NCI-H1694 treated with DMSO at 0.1 percent for 48 hours (cell line): ENCODE results near the gene RNPEP.
"Not testable (repeated sequence)": the region's sequence is repeated elsewhere in the genome, so short reads cannot be mapped to it uniquely, and the experiment has no call there.

Experiments
- DNase-seq: peaks from one replicate; lab custom pipeline; 2025; lab: John Stamatoyannopoulos, UW

The RNPEP gene

DNA sequence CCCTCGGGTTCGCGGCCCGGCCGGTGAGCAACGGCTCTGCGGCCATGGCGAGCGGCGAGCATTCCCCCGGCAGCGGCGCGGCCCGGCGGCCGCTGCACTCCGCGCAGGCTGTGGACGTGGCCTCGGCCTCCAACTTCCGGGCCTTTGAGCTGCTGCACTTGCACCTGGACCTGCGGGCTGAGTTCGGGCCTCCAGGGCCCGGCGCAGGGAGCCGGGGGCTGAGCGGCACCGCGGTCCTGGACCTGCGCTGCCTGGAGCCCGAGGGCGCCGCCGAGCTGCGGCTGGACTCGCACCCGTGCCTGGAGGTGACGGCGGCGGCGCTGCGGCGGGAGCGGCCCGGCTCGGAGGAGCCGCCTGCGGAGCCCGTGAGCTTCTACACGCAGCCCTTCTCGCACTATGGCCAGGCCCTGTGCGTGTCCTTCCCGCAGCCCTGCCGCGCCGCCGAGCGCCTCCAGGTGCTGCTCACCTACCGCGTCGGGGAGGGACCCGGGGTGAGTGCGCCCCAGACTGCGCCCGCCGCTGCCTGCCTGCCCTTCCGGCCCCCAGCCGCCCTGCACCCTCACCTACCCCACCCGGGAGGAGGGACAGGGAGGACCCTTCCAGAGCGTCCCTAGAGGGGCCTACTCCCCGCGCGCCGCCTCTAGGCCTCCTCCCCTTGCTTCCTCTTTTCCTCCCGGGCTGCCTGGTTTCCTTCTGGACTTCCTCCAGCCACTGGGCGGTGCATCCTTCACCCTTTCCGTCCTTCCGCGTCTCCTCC is at the start of gene RNPEP:
TSS of gene RNPEP (plus strand) at position 26 of the 757 bp plus-strand sequence. CDS start at position 45, 19 bp downstream.
- DNase-seq: peak; percentile 30

- DNase-seq: no peak
Measured at GRCh38 chr1:201933840-201934430, 48.5 kb upstream of the RNPEP start.

DNA sequence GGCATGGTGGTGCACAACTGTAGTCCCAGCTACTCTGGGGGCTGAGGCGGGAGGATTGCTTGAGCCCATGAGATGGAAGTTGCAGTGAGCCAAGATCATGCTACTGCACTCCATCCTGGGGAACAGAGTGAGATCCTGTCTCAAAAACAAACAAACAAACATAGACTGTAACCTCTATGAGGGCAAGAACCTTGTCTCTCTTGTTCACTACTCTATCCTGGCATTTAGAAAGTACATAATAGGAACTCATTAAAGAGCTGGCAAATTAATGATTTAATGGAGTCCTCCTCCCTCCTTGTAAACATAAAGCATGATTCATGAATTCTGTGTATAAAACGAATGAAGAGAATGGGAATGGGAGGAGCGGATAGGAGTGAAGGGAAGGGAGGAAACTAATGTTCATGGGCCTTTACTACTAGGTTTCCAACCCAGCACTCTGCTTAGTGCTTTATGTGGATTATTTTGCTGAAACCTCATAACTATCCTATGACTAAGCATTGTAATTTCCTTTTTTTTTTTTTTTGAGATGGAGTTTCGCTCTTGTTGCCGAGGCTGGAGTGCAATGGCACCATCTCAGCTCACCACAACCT is 44.7 kb upstream of the RNPEP start:
- DNase-seq: no peak

GRCh38 chr1:201938440-201939035 is 43.9 kb upstream of the RNPEP start:
- DNase-seq: no peak

GRCh38 chr1:201939148-201939547 is 43.3 kb upstream of the RNPEP start:
- no peak for DNase-seq

- DNase-seq: no peak
Measured at GRCh38 chr1:201939574-201939973, 42.9 kb upstream of the RNPEP start.

- not testable (repeated sequence) for DNase-seq
Measured at GRCh38 chr1:201940316-201940715, 42.1 kb upstream of the RNPEP start.

GRCh38 chr1:201941420-201942128 is 40.9 kb upstream of the RNPEP start:
- no peak for DNase-seq

GRCh38 chr1:201942129-201942495 is 40.3 kb upstream of the RNPEP start:
- DNase-seq: no peak

GRCh38 chr1:201944002-201944401 is 38.4 kb upstream of the RNPEP start:
- no peak for DNase-seq

- DNase-seq: no peak
Measured at GRCh38 chr1:201944639-201945038, 37.8 kb upstream of the RNPEP start.

DNA sequence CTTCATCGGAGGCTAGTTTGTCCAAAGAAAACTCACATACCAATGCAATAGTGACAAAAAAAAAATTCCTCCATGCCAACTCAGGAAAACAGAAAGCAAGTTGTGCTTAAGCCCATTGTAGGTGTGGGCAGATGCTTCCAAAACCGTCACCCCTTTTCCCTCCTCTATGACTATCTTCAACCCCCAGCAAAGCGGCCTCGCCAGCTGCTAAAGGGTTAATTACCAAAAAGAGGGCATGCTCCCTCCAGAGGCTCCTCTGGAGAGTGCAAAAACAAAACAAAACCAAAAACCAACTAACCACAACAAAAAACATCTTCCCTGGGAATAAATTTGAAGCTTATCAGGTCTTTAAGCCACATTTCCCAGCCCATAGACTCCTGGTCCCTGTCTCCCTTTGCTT is 37.3 kb upstream of the RNPEP start:
- DNase-seq: no peak

DNA sequence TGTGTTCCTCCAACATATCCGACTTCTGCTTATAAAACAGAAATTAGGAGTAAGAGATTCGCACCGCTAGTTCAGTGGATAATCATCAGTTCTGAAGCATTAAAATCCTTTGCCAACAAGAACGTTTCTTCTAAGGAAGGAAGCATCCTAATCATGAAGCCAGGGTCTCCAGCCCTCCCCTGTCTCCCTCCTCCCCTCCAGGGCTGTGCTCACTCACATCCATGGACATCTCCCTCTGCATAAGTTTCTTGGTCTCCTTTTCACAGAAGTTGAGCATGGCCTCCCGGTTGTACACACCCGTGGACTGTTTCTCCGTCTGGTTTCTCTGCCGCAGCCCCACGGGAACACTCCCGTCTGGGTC is 36.6 kb upstream of the RNPEP start:
- DNase-seq: no peak

DNA sequence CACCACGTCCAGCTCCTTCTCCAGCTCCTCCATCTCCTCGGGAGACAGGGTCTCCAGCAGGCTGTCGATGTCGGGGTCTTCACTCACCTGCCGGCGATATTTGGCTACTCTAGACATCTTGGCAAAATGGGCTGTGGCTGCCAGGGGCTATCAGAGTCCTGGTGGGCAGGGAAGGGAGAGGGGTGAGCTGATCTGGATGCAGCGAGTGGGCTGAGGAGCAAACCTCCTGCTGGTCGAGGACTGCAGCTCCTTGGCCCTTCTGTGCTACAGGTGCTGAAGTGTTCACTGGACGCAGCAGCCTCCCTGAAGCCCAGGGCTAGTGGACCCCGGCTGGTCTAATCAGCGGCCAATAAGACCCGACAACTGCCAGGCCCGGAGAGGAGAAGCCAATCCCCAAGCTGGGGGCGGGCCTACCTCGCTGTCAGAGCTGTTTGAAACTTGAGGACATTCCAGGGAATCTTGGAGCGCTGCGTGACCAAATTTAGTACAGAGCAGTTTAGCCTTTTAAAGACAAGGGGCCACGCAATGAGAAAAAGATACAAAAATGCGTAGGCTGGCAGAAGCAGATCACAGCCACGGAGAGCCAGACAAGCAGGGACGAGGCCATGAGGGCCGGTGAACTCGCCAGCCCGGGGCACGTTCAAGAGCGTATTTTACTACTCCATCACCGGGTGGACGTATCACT is 36.1 kb upstream of the RNPEP start, which contains the start of gene LMOD1:
TSS of gene LMOD1 (minus strand) at position 325 of the 685 bp plus-strand sequence. CDS start at position 117, 208 bp downstream.
- no peak for DNase-seq

DNA sequence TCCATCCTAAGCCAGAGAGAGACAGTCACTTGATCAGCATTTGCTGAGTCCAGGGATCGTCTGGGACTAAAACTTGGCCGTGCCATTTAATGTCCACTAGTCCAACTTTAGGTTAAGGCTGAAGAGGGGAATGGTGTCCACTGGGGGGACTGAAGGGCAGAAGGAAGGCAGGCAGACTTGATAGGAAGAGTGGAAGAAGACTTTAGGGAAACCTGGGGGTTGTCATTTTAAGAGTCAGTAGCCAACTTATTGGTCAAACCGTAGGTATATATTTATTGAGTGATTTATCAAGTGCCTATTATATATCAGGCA is 34.8 kb upstream of the RNPEP start:
- DNase-seq: no peak

- no peak for DNase-seq
Measured at GRCh38 chr1:201949491-201949890, 33.0 kb upstream of the RNPEP start.

DNA sequence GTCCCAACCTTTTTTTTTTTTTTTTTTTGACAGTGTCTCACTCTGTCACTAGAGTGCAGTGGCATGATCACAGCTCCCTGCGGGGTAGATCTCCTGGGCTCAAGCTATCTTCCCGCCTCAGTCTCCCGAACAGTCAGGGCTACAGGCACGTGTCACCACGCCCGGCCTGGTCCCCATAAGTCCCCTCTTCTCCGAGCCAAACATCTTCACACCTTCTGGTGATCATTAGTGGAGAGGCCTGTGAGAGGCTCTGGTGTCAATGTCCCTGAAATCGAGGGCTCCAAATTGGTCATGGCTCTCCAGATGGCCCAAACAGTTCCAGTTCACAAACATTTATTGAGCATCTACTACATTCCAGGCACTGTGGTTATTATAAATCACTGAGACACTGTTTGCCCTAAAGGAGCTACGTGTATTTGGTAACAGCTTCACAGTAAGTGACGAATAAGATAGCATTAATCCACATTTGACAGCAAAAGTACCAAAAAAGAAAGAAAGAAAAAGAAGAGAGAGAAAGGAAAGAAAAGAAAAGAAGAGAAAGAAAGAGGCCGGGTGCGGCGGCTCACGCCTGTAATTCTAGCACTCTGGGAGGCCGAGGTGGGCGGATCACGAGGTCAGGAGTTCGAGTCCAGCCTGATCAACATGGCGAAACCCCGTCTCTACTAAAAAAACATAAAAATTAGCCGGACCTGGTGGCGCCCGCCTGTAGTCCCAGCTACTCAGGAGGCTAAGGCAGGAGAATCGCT is 28.0 kb upstream of the RNPEP start:
- no peak for DNase-seq

- peak; percentile 94 for DNase-seq
Measured at GRCh38 chr1:201955009-201955728, 27.3 kb upstream of the RNPEP start, which contains the start of gene TIMM17A. Gene TIMM17A (plus strand): TSS chr1:201955503. CDS start chr1:201955527, 24 bp downstream.

- no peak for DNase-seq
Measured at GRCh38 chr1:201955729-201956143, 26.7 kb upstream of the RNPEP start.

DNA sequence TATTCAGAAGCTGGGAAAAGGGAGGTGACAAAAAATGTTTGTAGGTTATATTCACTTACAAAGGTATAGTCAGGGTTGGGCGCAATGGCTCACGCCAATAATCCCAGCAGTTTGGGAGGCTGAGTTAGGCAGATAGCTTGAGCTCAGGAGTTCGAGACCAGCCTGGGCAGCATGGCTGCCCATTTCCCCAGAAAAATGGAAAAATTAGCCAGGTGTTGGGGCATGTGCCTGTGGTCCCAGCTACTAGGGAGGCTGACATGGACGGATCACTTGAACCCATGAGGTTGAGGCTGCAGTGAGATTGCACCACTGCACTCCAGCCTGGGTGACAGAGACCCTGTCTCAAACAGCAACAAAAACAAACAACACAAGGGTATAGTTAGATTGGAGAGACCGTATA is 24.1 kb upstream of the RNPEP start:
- DNase-seq: no peak
